K562 (cell line): ENCODE data around the gene ARAP1.

Experiments
- PCBP2 ChIP-seq: fragments of 200-400 bp; formaldehyde crosslinking; IDR thresholded peaks from 2 replicates; pipeline ENCODE4 v1.6.1; 2018; ENCODE audit warnings: low read length, low read depth, mild to moderate bottlenecking, moderate library complexity; ENCODE audit not compliant: poor library complexity, severe bottlenecking
- POLR2A ChIP-seq: fragments of 450-650 bp; conservative IDR thresholded peaks from 2 replicates; pipeline ENCODE4 v1.6.1; 2016
- XRCC4 ChIP-seq: IDR thresholded peaks from one replicate; pipeline ENCODE4 v1.6.1; 2011; ENCODE audit not compliant: insufficient read depth, insufficient read length; ENCODE audit errors: extremely low read depth
- ZNF316 ChIP-seq: fragments of 450-650 bp; IDR thresholded peaks from 2 replicates; pipeline ENCODE4 v1.6.1; 2016
- TF ChIP-seq, protein P1 (sequence below): sonication (generic); formaldehyde crosslinking; IDR thresholded peaks from 2 replicates; pipeline ENCODE4 v1.8.1; 2022; ENCODE audit warnings: missing genetic modification reagents

DNA sequence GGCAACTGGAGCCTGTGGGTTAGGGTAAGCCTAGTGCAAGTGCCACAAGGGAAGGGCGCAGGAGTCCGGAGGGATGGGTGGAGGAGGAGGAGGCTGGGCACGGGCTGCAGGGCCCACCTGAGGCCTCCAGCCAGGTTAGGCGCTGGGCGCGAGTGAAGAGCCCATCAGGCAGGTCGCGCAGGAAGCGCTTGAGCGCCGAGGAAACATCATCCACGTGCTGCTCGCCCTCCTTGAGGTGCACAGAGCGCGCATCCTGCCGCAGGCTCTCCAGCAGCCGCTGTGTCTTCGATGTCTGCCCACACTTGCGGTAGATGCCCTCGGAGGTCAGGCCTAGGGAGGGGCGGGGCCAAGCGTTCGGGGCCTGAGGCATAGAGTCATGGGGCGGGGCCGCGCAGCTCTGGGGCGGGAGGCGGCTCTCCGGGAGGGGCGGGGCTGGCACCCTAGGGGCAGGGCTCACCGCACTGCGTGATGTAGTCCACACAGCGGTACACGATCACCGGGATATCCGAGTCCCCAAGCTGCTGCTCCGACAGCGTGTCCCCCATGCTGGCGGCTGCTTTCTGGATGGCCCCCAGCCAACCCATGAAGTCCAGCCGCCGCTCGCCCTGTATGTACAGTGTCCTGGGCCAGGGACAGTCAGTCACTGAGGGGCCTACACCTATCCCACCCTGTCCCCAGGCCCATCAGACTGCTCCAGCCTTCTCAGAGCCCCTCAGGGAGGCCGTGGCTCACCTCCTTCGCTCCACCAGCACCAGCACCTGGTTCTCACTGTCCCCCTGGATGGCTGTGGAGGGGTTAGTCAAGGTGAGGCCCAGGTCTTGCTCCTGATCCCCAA is 55.1 kb downstream of the ARAP1 start:
- no peak for TF ChIP-seq XRCC4
- TF ChIP-seq, protein P1, sequence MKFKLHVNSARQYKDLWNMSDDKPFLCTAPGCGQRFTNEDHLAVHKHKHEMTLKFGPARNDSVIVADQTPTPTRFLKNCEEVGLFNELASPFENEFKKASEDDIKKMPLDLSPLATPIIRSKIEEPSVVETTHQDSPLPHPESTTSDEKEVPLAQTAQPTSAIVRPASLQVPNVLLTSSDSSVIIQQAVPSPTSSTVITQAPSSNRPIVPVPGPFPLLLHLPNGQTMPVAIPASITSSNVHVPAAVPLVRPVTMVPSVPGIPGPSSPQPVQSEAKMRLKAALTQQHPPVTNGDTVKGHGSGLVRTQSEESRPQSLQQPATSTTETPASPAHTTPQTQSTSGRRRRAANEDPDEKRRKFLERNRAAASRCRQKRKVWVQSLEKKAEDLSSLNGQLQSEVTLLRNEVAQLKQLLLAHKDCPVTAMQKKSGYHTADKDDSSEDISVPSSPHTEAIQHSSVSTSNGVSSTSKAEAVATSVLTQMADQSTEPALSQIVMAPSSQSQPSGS, result no peak
- TF ChIP-seq ZNF316, result no peak
- no peak for TF ChIP-seq POLR2A
- no peak for TF ChIP-seq PCBP2
